ENCODE data around the gene VIL1. TPM values are rescaled to one million over a fixed set of nuclear protein-coding genes. Genes with fewer than 3 reads are reported as not detected.

Gene VIL1
- total and polyA plus RNA-seq, 2 of the 13 experiments (the other 11 are each of a cell fraction or from before 2014, with no cell fraction given): 287 to 301 TPM

- TF ChIP-seq, protein P1, sequence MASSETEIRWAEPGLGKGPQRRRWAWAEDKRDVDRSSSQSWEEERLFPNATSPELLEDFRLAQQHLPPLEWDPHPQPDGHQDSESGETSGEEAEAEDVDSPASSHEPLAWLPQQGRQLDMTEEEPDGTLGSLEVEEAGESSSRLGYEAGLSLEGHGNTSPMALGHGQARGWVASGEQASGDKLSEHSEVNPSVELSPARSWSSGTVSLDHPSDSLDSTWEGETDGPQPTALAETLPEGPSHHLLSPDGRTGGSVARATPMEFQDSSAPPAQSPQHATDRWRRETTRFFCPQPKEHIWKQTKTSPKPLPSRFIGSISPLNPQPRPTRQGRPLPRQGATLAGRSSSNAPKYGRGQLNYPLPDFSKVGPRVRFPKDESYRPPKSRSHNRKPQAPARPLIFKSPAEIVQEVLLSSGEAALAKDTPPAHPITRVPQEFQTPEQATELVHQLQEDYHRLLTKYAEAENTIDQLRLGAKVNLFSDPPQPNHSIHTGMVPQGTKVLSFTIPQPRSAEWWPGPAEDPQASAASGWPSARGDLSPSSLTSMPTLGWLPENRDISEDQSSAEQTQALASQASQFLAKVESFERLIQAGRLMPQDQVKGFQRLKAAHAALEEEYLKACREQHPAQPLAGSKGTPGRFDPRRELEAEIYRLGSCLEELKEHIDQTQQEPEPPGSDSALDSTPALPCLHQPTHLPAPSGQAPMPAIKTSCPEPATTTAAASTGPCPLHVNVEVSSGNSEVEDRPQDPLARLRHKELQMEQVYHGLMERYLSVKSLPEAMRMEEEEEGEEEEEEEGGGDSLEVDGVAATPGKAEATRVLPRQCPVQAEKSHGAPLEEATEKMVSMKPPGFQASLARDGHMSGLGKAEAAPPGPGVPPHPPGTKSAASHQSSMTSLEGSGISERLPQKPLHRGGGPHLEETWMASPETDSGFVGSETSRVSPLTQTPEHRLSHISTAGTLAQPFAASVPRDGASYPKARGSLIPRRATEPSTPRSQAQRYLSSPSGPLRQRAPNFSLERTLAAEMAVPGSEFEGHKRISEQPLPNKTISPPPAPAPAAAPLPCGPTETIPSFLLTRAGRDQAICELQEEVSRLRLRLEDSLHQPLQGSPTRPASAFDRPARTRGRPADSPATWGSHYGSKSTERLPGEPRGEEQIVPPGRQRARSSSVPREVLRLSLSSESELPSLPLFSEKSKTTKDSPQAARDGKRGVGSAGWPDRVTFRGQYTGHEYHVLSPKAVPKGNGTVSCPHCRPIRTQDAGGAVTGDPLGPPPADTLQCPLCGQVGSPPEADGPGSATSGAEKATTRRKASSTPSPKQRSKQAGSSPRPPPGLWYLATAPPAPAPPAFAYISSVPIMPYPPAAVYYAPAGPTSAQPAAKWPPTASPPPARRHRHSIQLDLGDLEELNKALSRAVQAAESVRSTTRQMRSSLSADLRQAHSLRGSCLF (CRISPR knock-in tag; IDR thresholded peaks at IDR 0.05; ENCODE audit: borderline replicate concordance): no peak
- TF ChIP-seq, protein P2, sequence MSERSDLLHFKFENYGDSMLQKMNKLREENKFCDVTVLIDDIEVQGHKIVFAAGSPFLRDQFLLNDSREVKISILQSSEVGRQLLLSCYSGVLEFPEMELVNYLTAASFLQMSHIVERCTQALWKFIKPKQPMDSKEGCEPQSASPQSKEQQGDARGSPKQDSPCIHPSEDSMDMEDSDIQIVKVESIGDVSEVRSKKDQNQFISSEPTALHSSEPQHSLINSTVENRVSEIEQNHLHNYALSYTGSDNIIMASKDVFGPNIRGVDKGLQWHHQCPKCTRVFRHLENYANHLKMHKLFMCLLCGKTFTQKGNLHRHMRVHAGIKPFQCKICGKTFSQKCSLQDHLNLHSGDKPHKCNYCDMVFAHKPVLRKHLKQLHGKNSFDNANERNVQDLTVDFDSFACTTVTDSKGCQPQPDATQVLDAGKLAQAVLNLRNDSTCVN (CRISPR knock-in tag; IDR thresholded peaks at IDR 0.05; ENCODE audit: borderline replicate concordance): peak; percentile 83
- TF ChIP-seq ZNF441 (CRISPR knock-in tag; IDR thresholded peaks at IDR 0.05; ENCODE audit: borderline replicate concordance) (peak; percentile 83), ZNF264 (CRISPR knock-in tag; IDR thresholded peaks at IDR 0.05) (no peak), CHCHD3 (CRISPR knock-in tag; IDR thresholded peaks at IDR 0.05) (no peak), MBNL3 (CRISPR knock-in tag; conservative IDR thresholded peaks at IDR 0.05) (no peak), ZFP62 (CRISPR knock-in tag; IDR thresholded peaks at IDR 0.05) (0 out of 2 replicates have a peak, but pooled peaks have one; percentile 63), ZNF12 (CRISPR knock-in tag; IDR thresholded peaks at IDR 0.05) (peak; percentile 37; the same call in 1 of the 2 replicates), KIAA2018 (CRISPR knock-in tag; IDR thresholded peaks at IDR 0.05; ENCODE audit: borderline replicate concordance) (no peak), ZNF317 (CRISPR knock-in tag; IDR thresholded peaks at IDR 0.05) (peak; percentile 53; the same call in 1 of the 2 replicates), ZNF530 (CRISPR knock-in tag; IDR thresholded peaks at IDR 0.05; ENCODE audit: low read depth) (no peak), ZNF292 (CRISPR knock-in tag; IDR thresholded peaks at IDR 0.05; ENCODE audit: borderline replicate concordance, low read depth) (peak; percentile 51; the same call in 1 of the 2 replicates), GTF2F1 (IDR thresholded peaks at IDR 0.05; ENCODE audit: low read length) (no peak; the same call in 1 of the 2 replicates)
Measured at GRCh38 chr2:218395826-218396687, 22.9 kb upstream of the VIL1 start (continued).

All from HepG2 (cell line).